Panc1 (cell line): ENCODE measurements around the gene THSD7A. TPM values are rescaled to one million over a fixed set of nuclear protein-coding genes. Genes with fewer than 3 reads are reported as not detected.

Experiments used
- ATAC-seq: fragments of 200-7000 bp; cut with Tn5 transposase; 2 replicates; pipeline ENCODE4 v1.9.1; 2020; ENCODE audit warnings: mild to moderate bottlenecking, moderate library complexity
- BruUV-seq: library from RNA; stranded (reverse); fragments of 400-500 nt; replicated peaks from 2 replicates; lab custom pipeline; 2021; lab: Mats Ljungman, UMichigan
- CTCF ChIA-PET: fragments of 300-600 bp; sonication (Branson Sonifier 250); formaldehyde crosslinking; loops from one replicate; lab custom pipeline; 2022; ENCODE audit warnings: antibody characterized with exemption; lab: Charles Lee
- POLR2A ChIA-PET: fragments of 300-600 bp; sonication (Branson Sonifier 250); formaldehyde crosslinking; loops from one replicate; lab custom pipeline; 2022; ENCODE audit warnings: antibody characterized with exemption; lab: Charles Lee
- DNase-seq: peaks from one replicate; pipeline ENCODE4 v3.0.0-alpha.2; 2010; ENCODE audit warnings: low read depth, low spot score
- H3K27ac ChIP-seq: 2 replicates; pipeline ENCODE4 v1.5.1; 2011; ENCODE audit warnings: mild to moderate bottlenecking, low read length, inconsistent platforms
- H3K27me3 ChIP-seq: fragments of 200-500 bp; sonication (Bioruptor generic); 2 replicates; pipeline ENCODE4 v1.6.0; 2014; ENCODE audit warnings: low read length, inconsistent platforms; ENCODE audit not compliant: control insufficient read depth, insufficient read depth
- H3K36me3 ChIP-seq: fragments of 200-500 bp; sonication (Bioruptor generic); 2 replicates; pipeline ENCODE4 v1.5.1; 2014; ENCODE audit warnings: inconsistent platforms, mild to moderate bottlenecking, low read length, moderate library complexity; ENCODE audit not compliant: control insufficient read depth, insufficient read depth
- H3K4me1 ChIP-seq: 2 replicates; pipeline ENCODE4 v1.5.1; 2011; ENCODE audit warnings: inconsistent platforms, mild to moderate bottlenecking, low read length, moderate library complexity; ENCODE audit not compliant: control insufficient read depth, insufficient read depth
- H3K4me3 ChIP-seq, 2 experiments: 2 replicates each; pipeline ENCODE4 v1.5.1; 2011 to 2012; ENCODE audit warnings: low read depth in 2 of 2, low read length in 2 of 2, mild to moderate bottlenecking in 2 of 2, inconsistent platforms in 1 of 2, moderate library complexity in 1 of 2
- H3K9me3 ChIP-seq: fragments of 200-500 bp; sonication (Bioruptor generic); 2 replicates; pipeline ENCODE4 v1.5.1; 2014; ENCODE audit warnings: low read depth, mild to moderate bottlenecking, inconsistent platforms, low read length, moderate library complexity; ENCODE audit not compliant: control insufficient read depth, insufficient read depth
- CTCF ChIP-seq: fragments of 450-650 bp; IDR thresholded peaks from 2 replicates; pipeline ENCODE4 v1.5.1; 2017; ENCODE audit warnings: mild to moderate bottlenecking
- POLR2AphosphoS5 ChIP-seq: IDR thresholded peaks from 2 replicates; pipeline ENCODE4 v1.6.1; 2012; ENCODE audit warnings: mild to moderate bottlenecking, low read depth, low read length, moderate library complexity
- REST ChIP-seq, 2 experiments: IDR thresholded peaks; 2 replicates each; pipeline ENCODE4 v1.6.1; 2011 to 2012; ENCODE audit warnings: low read depth in 2 of 2, control low read depth in 1 of 2, low read length in 1 of 2, mild to moderate bottlenecking in 1 of 2, moderate library complexity in 1 of 2; ENCODE audit not compliant: insufficient read depth in 1 of 2
- SIN3A ChIP-seq: IDR thresholded peaks from 2 replicates; pipeline ENCODE4 v1.6.1; 2012; ENCODE audit warnings: low read depth, mild to moderate bottlenecking, low read length, moderate library complexity, borderline replicate concordance; ENCODE audit not compliant: insufficient read depth
- TCF7L2 ChIP-seq: IDR thresholded peaks from 2 replicates; pipeline ENCODE4 v1.6.1; 2011; ENCODE audit warnings: mild to moderate bottlenecking, low read depth, low read length, inconsistent platforms
- in situ Hi-C: cut with HindIII; loops from 2 replicates; pipeline ENCODE4 v1.10.0; 2016; ENCODE audit warnings: low sequenced_read_pairs, low pct_unique_long_range_greater_than_20kb
- intact Hi-C: fragments of 100-400 bp; cut with micrococcal nuclease; formaldehyde crosslinking; loops from one replicate; pipeline ENCODE4 v1.10.0; 2022; ENCODE audit not compliant: unreplicated experiment
- total RNA-seq: library from RNA; stranded (reverse); gene quantifications from one replicate; pipeline ENCODE4 v1.2.1, GENCODE V29; 2021; ENCODE audit not compliant: unreplicated experiment

Gene THSD7A
- total RNA-seq, 1 experiment from 2014 or later, result 38.6 TPM

GRCh38 chr7:11403781-11404180 is 428.2 kb downstream of the THSD7A start:
- H3K27me3 ChIP-seq, result no peaks in the 10 kb centered on the region
- no peak overlapping the region for H3K4me3 ChIP-seq
- no peak for DNase-seq
- no TSS peak for BruUV-seq
- POLR2A ChIA-PET, result no interaction called here
- H3K36me3 ChIP-seq, result peaks cover 3% of the 10 kb centered on the region; the same call in 1 of the 2 replicates
- H3K4me1 ChIP-seq, result no peaks in the 10 kb centered on the region
- no peak overlapping the region for H3K27ac ChIP-seq
- intact Hi-C loops, result no loop called here
- no peak for ATAC-seq
- CTCF ChIA-PET, result no interaction called here
- H3K9me3 ChIP-seq, result no peaks in the 10 kb centered on the region
- no peak for TF ChIP-seq TCF7L2
- no peak for TF ChIP-seq SIN3A
- no peak for TF ChIP-seq POLR2AphosphoS5
- TF ChIP-seq CTCF, result no peak
- TF ChIP-seq REST (IDR thresholded peaks at IDR 0.05; ENCODE audit: insufficient read depth in 1 of 2, low read depth in 2 of 2, low read length in 1 of 2), result no peak
- in situ Hi-C loops, result no loop called here

- POLR2A ChIA-PET, result no interaction called here
- CTCF ChIA-PET, result no interaction called here
- intact Hi-C loops (no loop called here), in situ Hi-C loops (no loop called here)
- no peak for ATAC-seq
- no TSS peak for BruUV-seq
- no peak for DNase-seq
- Histone ChIP-seq H3K4me1 (no peaks in the 10 kb centered on the region), H3K9me3 (no peaks in the 10 kb centered on the region), H3K27ac (no peak overlapping the region), H3K36me3 (no peaks in the 10 kb centered on the region), H3K4me3 (no peak overlapping the region), H3K27me3 (no peaks in the 10 kb centered on the region)
- TF ChIP-seq REST (IDR thresholded peaks at IDR 0.05; ENCODE audit: insufficient read depth in 1 of 2, low read depth in 2 of 2, low read length in 1 of 2) (no peak), TCF7L2 (no peak), CTCF (no peak), POLR2AphosphoS5 (no peak), SIN3A (no peak)
Measured at GRCh38 chr7:11394438-11394837, 437.6 kb downstream of the THSD7A start.
